Neuron (in vitro differentiated cells): ENCODE data around the gene MON2.
A peak's percentile ranks its signal among the peaks of the same experiment; 100 is the strongest.
"Not testable (repeated sequence)": the region's sequence is repeated elsewhere in the genome, so short reads cannot be mapped to it uniquely, and the experiment has no call there.

Source experiments
- H2AFZ ChIP-seq: one replicate; pipeline ENCODE4 v1.6.1; 2013; ENCODE audit warnings: low read depth, mild to moderate bottlenecking, inconsistent platforms, low read length, moderate library complexity
- H3K27me3 ChIP-seq: one replicate; pipeline ENCODE4 v1.6.1; 2013; ENCODE audit warnings: low read length; ENCODE audit not compliant: insufficient read depth
- H3K36me3 ChIP-seq: one replicate; pipeline ENCODE4 v1.6.1; 2013; ENCODE audit warnings: low read length; ENCODE audit not compliant: insufficient read depth
- H3K4me1 ChIP-seq: one replicate; pipeline ENCODE4 v1.6.1; 2013; ENCODE audit warnings: low read length; ENCODE audit not compliant: insufficient read depth
- H3K4me3 ChIP-seq: 2 replicates; pipeline ENCODE4 v1.5.1; 2013; ENCODE audit warnings: mild to moderate bottlenecking, low read length, moderate library complexity
- H3K9me3 ChIP-seq: one replicate; pipeline ENCODE4 v1.6.1; 2013; ENCODE audit warnings: low read length

MON2 gene

GRCh38 chr12:62466594-62467491, at the start of gene MON2:
Gene MON2, plus strand, starts transcription at chr12:62466826. Its CDS starts 382 bp downstream, at chr12:62467208.
- H3K9me3 ChIP-seq, result no peaks in the 10 kb centered on the region
- H3K36me3 ChIP-seq, result peaks cover 9% of the 10 kb centered on the region
- H2AFZ ChIP-seq, result peak within 1 kb of the TSS; percentile 93
- no peaks in the 10 kb centered on the region for H3K27me3 ChIP-seq
- peak within 1 kb of the TSS; percentile 88 for H3K4me3 ChIP-seq
- H3K4me1 ChIP-seq, result peaks cover 13% of the 10 kb centered on the region

- Histone ChIP-seq H3K27me3 (no peaks in the 10 kb centered on the region), H3K9me3 (peaks cover 3% of the 10 kb centered on the region), H3K4me1 (no peaks in the 10 kb centered on the region), H2AFZ (no peak overlapping the region), H3K36me3 (no peaks in the 10 kb centered on the region), H3K4me3 (no peak overlapping the region)
Observed at GRCh38 chr12:62426089-62426488, 40.5 kb upstream of the MON2 start.

- H3K9me3 ChIP-seq, result peaks cover 3% of the 10 kb centered on the region
- no peak overlapping the region for H3K4me3 ChIP-seq
- H3K36me3 ChIP-seq, result no peaks in the 10 kb centered on the region
- H3K27me3 ChIP-seq, result no peaks in the 10 kb centered on the region
- no peaks in the 10 kb centered on the region for H3K4me1 ChIP-seq
- H2AFZ ChIP-seq, result no peak overlapping the region
Observed at GRCh38 chr12:62429457-62429856, 37.2 kb upstream of the MON2 start.

GRCh38 chr12:62434494-62435302, 31.9 kb upstream of the MON2 start:
- H2AFZ ChIP-seq, result peak overlapping the region; percentile 24
- H3K27me3 ChIP-seq, result no peaks in the 10 kb centered on the region
- H3K36me3 ChIP-seq, result no peaks in the 10 kb centered on the region
- no peaks in the 10 kb centered on the region for H3K9me3 ChIP-seq
- H3K4me3 ChIP-seq, result peak overlapping the region; percentile 36
- H3K4me1 ChIP-seq, result no peaks in the 10 kb centered on the region

GRCh38 chr12:62435303-62436163, 31.1 kb upstream of the MON2 start:
- H3K27me3 ChIP-seq, result no peaks in the 10 kb centered on the region
- H3K9me3 ChIP-seq, result peaks cover under 1% of the 10 kb centered on the region
- H3K4me1 ChIP-seq, result no peaks in the 10 kb centered on the region
- peak overlapping the region; percentile 24 for H2AFZ ChIP-seq
- H3K4me3 ChIP-seq, result peak overlapping the region; percentile 36
- H3K36me3 ChIP-seq, result no peaks in the 10 kb centered on the region

- no peaks in the 10 kb centered on the region for H3K27me3 ChIP-seq
- no peak overlapping the region for H3K4me3 ChIP-seq
Observed at GRCh38 chr12:62436164-62436503, 30.5 kb upstream of the MON2 start.

GRCh38 chr12:62438098-62438692, 28.4 kb upstream of the MON2 start:
- Histone ChIP-seq H3K4me1 (no peaks in the 10 kb centered on the region), H3K4me3 (no peak overlapping the region), H3K9me3 (peaks cover 2% of the 10 kb centered on the region), H2AFZ (no peak overlapping the region), H3K36me3 (no peaks in the 10 kb centered on the region), H3K27me3 (no peaks in the 10 kb centered on the region)

More at GRCh38 chr12:62436164-62436503, 30.5 kb upstream of the MON2 start:
- no peaks in the 10 kb centered on the region for H3K36me3 ChIP-seq
- peaks cover 2% of the 10 kb centered on the region for H3K9me3 ChIP-seq
- peak overlapping the region; percentile 24 for H2AFZ ChIP-seq
- no peaks in the 10 kb centered on the region for H3K4me1 ChIP-seq

GRCh38 chr12:62446754-62447452, 19.7 kb upstream of the MON2 start:
- Histone ChIP-seq H3K36me3 (no peaks in the 10 kb centered on the region), H3K4me1 (no peaks in the 10 kb centered on the region), H3K9me3 (peaks cover 3% of the 10 kb centered on the region), H3K27me3 (peaks cover 7% of the 10 kb centered on the region), H3K4me3 (no peak overlapping the region), H2AFZ (no peak overlapping the region)

- Histone ChIP-seq H2AFZ (no peak overlapping the region), H3K4me3 (no peak overlapping the region), H3K9me3 (peaks cover 3% of the 10 kb centered on the region), H3K27me3 (peaks cover 9% of the 10 kb centered on the region), H3K4me1 (no peaks in the 10 kb centered on the region), H3K36me3 (no peaks in the 10 kb centered on the region)
Observed at GRCh38 chr12:62448436-62448835, 18.2 kb upstream of the MON2 start.

- not testable (repeated sequence) for H3K27me3 ChIP-seq, H3K36me3 ChIP-seq, H3K4me1 ChIP-seq, H3K4me3 ChIP-seq, H2AFZ ChIP-seq, H3K9me3 ChIP-seq
Observed at GRCh38 chr12:62455429-62455828, 11.2 kb upstream of the MON2 start.

GRCh38 chr12:62458626-62459025, 8.0 kb upstream of the MON2 start:
- no peaks in the 10 kb centered on the region for H3K36me3 ChIP-seq

GRCh38 chr12:62459976-62460375, 6.7 kb upstream of the MON2 start:
- no peaks in the 10 kb centered on the region for H3K36me3 ChIP-seq
- H2AFZ ChIP-seq, result no peak overlapping the region
- H3K9me3 ChIP-seq, result no peaks in the 10 kb centered on the region
- H3K4me3 ChIP-seq, result no peak overlapping the region
- no peaks in the 10 kb centered on the region for H3K27me3 ChIP-seq
- H3K4me1 ChIP-seq, result no peaks in the 10 kb centered on the region

More at GRCh38 chr12:62458626-62459025, 8.0 kb upstream of the MON2 start:
- Histone ChIP-seq H3K4me1 (no peaks in the 10 kb centered on the region), H3K4me3 (no peak overlapping the region), H3K9me3 (no peaks in the 10 kb centered on the region), H2AFZ (no peak overlapping the region), H3K27me3 (no peaks in the 10 kb centered on the region)
